Aorta (tissue), 5 donors: ENCODE data around the gene DNAH9. TPM values are rescaled to one million over a fixed set of nuclear protein-coding genes. Genes with fewer than 3 reads are reported as not detected.
"Not testable (repeated sequence)": the region's sequence is repeated elsewhere in the genome, so short reads cannot be mapped to it uniquely, and the experiment has no call there.

Experiments used
- ATAC-seq: fragments of 200-7000 bp; cut with Tn5 transposase; one replicate; pipeline ENCODE4 v1.9.1; 2022; ENCODE audit warnings: moderate library complexity; ENCODE audit not compliant: low FRiP score
- DNase-seq, 2 donors: peaks; one replicate each; pipeline ENCODE4 v3.0.0-alpha.2; 2020
- H3K27ac ChIP-seq, 2 donors: one replicate each; pipeline ENCODE4 v1.5.1; 2013; ENCODE audit warnings: low read length in 2 of 2, mild to moderate bottlenecking in 2 of 2, moderate library complexity in 2 of 2, control low read depth in 1 of 2, inconsistent platforms in 1 of 2, low read depth in 1 of 2
- H3K27me3 ChIP-seq, 2 donors: one replicate each; pipeline ENCODE4 v1.6.1; 2013; ENCODE audit warnings: control low read depth in 1 of 2, low read length in 1 of 2, mild to moderate bottlenecking in 1 of 2, moderate library complexity in 1 of 2; ENCODE audit not compliant: insufficient read depth in 2 of 2, control insufficient read depth in 1 of 2
- H3K36me3 ChIP-seq, 2 donors: one replicate each; pipeline ENCODE4 v1.6.1; 2013; ENCODE audit warnings: control low read depth in 1 of 2, low read length in 1 of 2, mild to moderate bottlenecking in 1 of 2; ENCODE audit not compliant: insufficient read depth in 2 of 2, control insufficient read depth in 1 of 2
- H3K4me1 ChIP-seq, 2 donors: one replicate each; pipeline ENCODE4 v1.6.1; 2013; ENCODE audit warnings: low read length in 2 of 2, control low read depth in 1 of 2, mild to moderate bottlenecking in 1 of 2, moderate library complexity in 1 of 2; ENCODE audit not compliant: insufficient read depth in 2 of 2, control insufficient read depth in 1 of 2
- H3K4me3 ChIP-seq, 2 donors: one replicate each; pipeline ENCODE4 v1.5.1; 2013; ENCODE audit warnings: low read length in 2 of 2, control low read depth in 1 of 2, mild to moderate bottlenecking in 1 of 2
- H3K9me3 ChIP-seq: one replicate; pipeline ENCODE4 v1.6.1; 2013; ENCODE audit warnings: mild to moderate bottlenecking, low read length; ENCODE audit not compliant: control insufficient read depth
- WGBS, 2 donors: extraction: QIAGEN DNeasy Blood & Tissue Kit; methylation state at CpG; one replicate each; pipeline ENCODE4 v1.1.7; 2013; 5-methylcytosine and 5-hydroxymethylcytosine counted together
- intact Hi-C, 2 donors: fragments of 100-400 bp; cut with DNase I; formaldehyde crosslinking; loops; one replicate each; pipeline versions ENCODE4 v1.14.2 to v1.15.0; 2022
- polyA plus RNA-seq, 2 donors: library from polyadenylated mRNA; stranded (reverse); fragments of 200-250 nt; gene quantifications; one replicate each; pipeline ENCODE4 v1.2.3, GENCODE V29; 2013
- total RNA-seq, 2 donors: library from RNA; stranded (reverse); fragmentation: NEBNext Ultra II Directional; extraction: Animal tissue kit (Norgen Biotek cat#: 25700); gene quantifications; one replicate each; pipeline ENCODE4 v1.2.1, GENCODE V29; 2021
- donor health status: healthy with polysubstance abuse.
- donor health status: Bipolar disorder and iron deficiency.
- donor health status: DM: no; HTN: no; CAD: no.
- donor health status: DM: no; HTN: no; CAD: no.
- donor health status: DM: yes; HTN: yes; CAD: no.

The DNAH9 gene
- total and polyA plus RNA-seq, 4 donors: 0.18 TPM; not detected in 3

- H3K9me3 ChIP-seq, intact Hi-C loops, DNase-seq, H3K27ac ChIP-seq, ATAC-seq, H3K4me3 ChIP-seq, H3K27me3 ChIP-seq, H3K36me3 ChIP-seq, H3K4me1 ChIP-seq: not testable (repeated sequence)
- 93 to 98% methylated on average over 19 of the region's 19 CpGs for WGBS, 2 donors
These were observed 374.5 kb downstream of the DNAH9 start for GRCh38 chr17:11972741-11973140.

GRCh38 chr17:11979795-11980194 is 381.5 kb downstream of the DNAH9 start:
- intact Hi-C loops: loop anchor here in 1 of 2 donors (10.0 kb wide), 1 partner anchor 1105 kb away; no protein-coding TSS in a partner anchor
- ATAC-seq: no peak
- 80 to 84% methylated on average over 3 of the region's 3 CpGs for WGBS, 2 donors
- no peaks in the 10 kb centered on the region for H3K27me3 ChIP-seq
- peaks cover 12 to 18% of the 10 kb centered on the region in 2 donors for H3K36me3 ChIP-seq
- no peaks in the 10 kb centered on the region for H3K9me3 ChIP-seq
- H3K27ac ChIP-seq: no peak overlapping the region
- DNase-seq: no peak
- H3K4me1 ChIP-seq: no peaks in the 10 kb centered on the region
- H3K4me3 ChIP-seq: no peak overlapping the region

GRCh38 chr17:11980813-11981212 is 382.5 kb downstream of the DNAH9 start:
- H3K4me1 ChIP-seq: no peaks in the 10 kb centered on the region
- 67 to 71% methylated on average over 2 of the region's 2 CpGs for WGBS, 2 donors
- no peaks in the 10 kb centered on the region for H3K27me3 ChIP-seq
- ATAC-seq (no peak), DNase-seq (no peak)
- no peak overlapping the region for H3K27ac ChIP-seq
- intact Hi-C loops: loop anchor here in 1 of 2 donors (10.0 kb wide), 1 partner anchor 1106 kb away; no protein-coding TSS in a partner anchor
- no peaks in the 10 kb centered on the region for H3K9me3 ChIP-seq
- peaks cover 12 to 18% of the 10 kb centered on the region in 2 donors for H3K36me3 ChIP-seq
- no peak overlapping the region for H3K4me3 ChIP-seq

- Histone ChIP-seq H3K27me3 (no peaks in the 10 kb centered on the region), H3K27ac (no peak overlapping the region), H3K36me3 (peaks cover 12 to 18% of the 10 kb centered on the region in 2 donors), H3K4me1 (no peaks in the 10 kb centered on the region), H3K9me3 (no peaks in the 10 kb centered on the region), H3K4me3 (no peak overlapping the region)
- 96% methylated on average over 4 of the region's 4 CpGs for WGBS, 2 donors
- DNase-seq (no peak), ATAC-seq (no peak)
- intact Hi-C loops: loop anchor here in 1 of 2 donors (10.0 kb wide), 1 partner anchor 1107 kb away; no protein-coding TSS in a partner anchor
These were observed 383.6 kb downstream of the DNAH9 start for GRCh38 chr17:11981862-11982261.

GRCh38 chr17:11986179-11986941 is 388.1 kb downstream of the DNAH9 start:
- no peak overlapping the region for H3K27ac ChIP-seq
- no peak for DNase-seq
- peaks cover 5 to 10% of the 10 kb centered on the region in 2 donors for H3K36me3 ChIP-seq
- 77 to 78% methylated on average over 4 of the region's 4 CpGs for WGBS, 2 donors
- no peaks in the 10 kb centered on the region for H3K27me3 ChIP-seq
- no peaks in the 10 kb centered on the region for H3K9me3 ChIP-seq
- no peaks in the 10 kb centered on the region for H3K4me1 ChIP-seq
- peak; percentile 63 for ATAC-seq
- intact Hi-C loops: loop anchor here in 1 of 2 donors (10.0 kb wide), 1 partner anchor 1112 kb away; no protein-coding TSS in a partner anchor
- H3K4me3 ChIP-seq: no peak overlapping the region

- DNase-seq (no peak), ATAC-seq (peak; percentile 76)
- no peaks in the 10 kb centered on the region for H3K4me1 ChIP-seq
- no peaks in the 10 kb centered on the region for H3K27me3 ChIP-seq
- 8 to 15% methylated on average over 5 of the region's 5 CpGs for WGBS, 2 donors
- no peak overlapping the region for H3K27ac ChIP-seq
- H3K9me3 ChIP-seq: no peaks in the 10 kb centered on the region
- H3K4me3 ChIP-seq: no peak overlapping the region
- intact Hi-C loops: loop anchor here in 1 of 2 donors (10.0 kb wide), 1 partner anchor 1112 kb away; no protein-coding TSS in a partner anchor
- peaks cover 5 to 14% of the 10 kb centered on the region in 2 donors for H3K36me3 ChIP-seq
These were observed 388.7 kb downstream of the DNAH9 start for GRCh38 chr17:11986942-11987329.

GRCh38 chr17:11990363-11990983 is 392.2 kb downstream of the DNAH9 start:
- Histone ChIP-seq H3K36me3 (peaks cover 0 to 9% of the 10 kb centered on the region in 2 donors), H3K9me3 (no peaks in the 10 kb centered on the region), H3K4me3 (no peak overlapping the region), H3K27me3 (no peaks in the 10 kb centered on the region), H3K27ac (no peak overlapping the region), H3K4me1 (no peaks in the 10 kb centered on the region)
- 87 to 90% methylated on average over 7 of the region's 7 CpGs for WGBS, 2 donors
- intact Hi-C loops: no loop called here
- no peak for ATAC-seq
- DNase-seq: no peak

- no peaks in the 10 kb centered on the region for H3K27me3 ChIP-seq
- WGBS, 2 donors: 66% methylated on average over 4 of the region's 4 CpGs
- intact Hi-C loops: no loop called here
These were observed 393.2 kb downstream of the DNAH9 start for GRCh38 chr17:11991461-11991860.

More at GRCh38 chr17:11991461-11991860, 393.2 kb downstream of the DNAH9 start:
- ATAC-seq (no peak), DNase-seq (no peak)
- no peak overlapping the region for H3K4me3 ChIP-seq
- H3K4me1 ChIP-seq: no peaks in the 10 kb centered on the region
- H3K9me3 ChIP-seq: no peaks in the 10 kb centered on the region
- peaks cover 0 to 9% of the 10 kb centered on the region in 2 donors for H3K36me3 ChIP-seq
- no peak overlapping the region for H3K27ac ChIP-seq
